GM18951 (cell line): ENCODE results near the gene PPP2R5C.

ENCODE experiments used
- POLR2A ChIP-seq: IDR thresholded peaks from 4 replicates; pipeline ENCODE4 v1.6.1; 2011; ENCODE audit warnings: mild to moderate bottlenecking; ENCODE audit not compliant: insufficient read length, insufficient read depth; ENCODE audit errors: extremely low read depth
- in situ Hi-C: fragments of 300-500 bp; cut with MboI; formaldehyde crosslinking; loops from one replicate; pipeline ENCODE4 v1.12.0; 2022; ENCODE audit warnings: low sequenced_read_pairs, mixed read lengths, inconsistent platforms; ENCODE audit not compliant: unreplicated experiment

PPP2R5C gene

GRCh38 chr14:101858791-101859537 is 97.5 kb downstream of the PPP2R5C start:
- TF ChIP-seq POLR2A: no peak
- in situ Hi-C loops: no loop called here

- TF ChIP-seq POLR2A: no peak
- in situ Hi-C loops: no loop called here
These were observed 98.0 kb downstream of the PPP2R5C start for GRCh38 chr14:101859538-101859902.

GRCh38 chr14:101859958-101860357 is 98.4 kb downstream of the PPP2R5C start:
- no peak for TF ChIP-seq POLR2A
- in situ Hi-C loops: no loop called here

GRCh38 chr14:101861464-101861863 is 100.0 kb downstream of the PPP2R5C start:
- in situ Hi-C loops: no loop called here
- TF ChIP-seq POLR2A: no peak

- in situ Hi-C loops: no loop called here
- TF ChIP-seq POLR2A: no peak
These were observed 100.7 kb downstream of the PPP2R5C start for GRCh38 chr14:101862177-101862576.

GRCh38 chr14:101862711-101863110 is 101.2 kb downstream of the PPP2R5C start:
- in situ Hi-C loops: no loop called here
- no peak for TF ChIP-seq POLR2A

- in situ Hi-C loops: no loop called here
- no peak for TF ChIP-seq POLR2A
These were observed 103.8 kb downstream of the PPP2R5C start for GRCh38 chr14:101865288-101865687.

GRCh38 chr14:101867854-101868253 is 106.3 kb downstream of the PPP2R5C start:
- in situ Hi-C loops: no loop called here
- TF ChIP-seq POLR2A: no peak

- TF ChIP-seq POLR2A: no peak
- in situ Hi-C loops: no loop called here
These were observed 107.7 kb downstream of the PPP2R5C start for GRCh38 chr14:101869217-101869616.

- in situ Hi-C loops: no loop called here
- TF ChIP-seq POLR2A: no peak
These were observed 108.9 kb downstream of the PPP2R5C start for GRCh38 chr14:101870273-101870939.

GRCh38 chr14:101872346-101872745 is 110.8 kb downstream of the PPP2R5C start:
- in situ Hi-C loops: no loop called here
- no peak for TF ChIP-seq POLR2A

GRCh38 chr14:101873076-101873825 is 111.7 kb downstream of the PPP2R5C start:
- in situ Hi-C loops: no loop called here
- TF ChIP-seq POLR2A: no peak

GRCh38 chr14:101873991-101874390 is 112.5 kb downstream of the PPP2R5C start:
- in situ Hi-C loops: no loop called here
- TF ChIP-seq POLR2A: no peak
